Suprapubic skin (tissue), 3 donors: ENCODE results near the gene DIPK1B.

Source experiments
- CTCF ChIP-seq, 2 donors: fragments of 200-600 bp in 1 of 2; fragments of 450-650 bp in 1 of 2; sonication (generic) in 1 of 2; IDR thresholded peaks; one replicate each; pipeline ENCODE4 v1.5.1; 2016 to 2019; ENCODE audit warnings: antibody characterized with exemption in 2 of 2, mild to moderate bottlenecking in 1 of 2, moderate library complexity in 1 of 2
- EP300 ChIP-seq: sonication (generic); formaldehyde crosslinking; IDR thresholded peaks from one replicate; pipeline ENCODE4 v1.6.1; 2017; ENCODE audit warnings: antibody characterized with exemption
- POLR2A ChIP-seq, 2 donors: fragments of 450-650 bp; IDR thresholded peaks; one replicate each; pipeline ENCODE4 v1.6.1; 2017; ENCODE audit warnings: antibody characterized with exemption in 2 of 2, mild to moderate bottlenecking in 2 of 2, moderate library complexity in 2 of 2

GRCh38 chr9:136728548-136729123 lies 16.3 kb downstream of the DIPK1B start:
- TF ChIP-seq CTCF (IDR thresholded peaks at IDR 0.05) (no peak), EP300 (no peak), POLR2A (IDR thresholded peaks at IDR 0.05) (no peak)
